KBM-7 (cell line): Measurements from ENCODE around the gene MYO1E.
A peak's percentile ranks its signal among the peaks of the same experiment; 100 is the strongest.
"Not testable (repeated sequence)": the region's sequence is repeated elsewhere in the genome, so short reads cannot be mapped to it uniquely, and the experiment has no call there.

Source experiments
- DNase-seq: peaks from one replicate; pipeline ENCODE4 v3.0.0-alpha.2; 2015
- in situ Hi-C: fragments of 300-500 bp; cut with MboI; formaldehyde crosslinking; loops from 2 replicates; pipeline ENCODE4 v1.14.3; 2020; ENCODE audit warnings: low sequenced_read_pairs, low pct_unique_long_range_greater_than_20kb, mixed read lengths

Gene MYO1E

GRCh38 chr15:59137566-59137965, 235.1 kb downstream of the MYO1E start:
- in situ Hi-C loops: no loop called here
- no peak for DNase-seq

DNA sequence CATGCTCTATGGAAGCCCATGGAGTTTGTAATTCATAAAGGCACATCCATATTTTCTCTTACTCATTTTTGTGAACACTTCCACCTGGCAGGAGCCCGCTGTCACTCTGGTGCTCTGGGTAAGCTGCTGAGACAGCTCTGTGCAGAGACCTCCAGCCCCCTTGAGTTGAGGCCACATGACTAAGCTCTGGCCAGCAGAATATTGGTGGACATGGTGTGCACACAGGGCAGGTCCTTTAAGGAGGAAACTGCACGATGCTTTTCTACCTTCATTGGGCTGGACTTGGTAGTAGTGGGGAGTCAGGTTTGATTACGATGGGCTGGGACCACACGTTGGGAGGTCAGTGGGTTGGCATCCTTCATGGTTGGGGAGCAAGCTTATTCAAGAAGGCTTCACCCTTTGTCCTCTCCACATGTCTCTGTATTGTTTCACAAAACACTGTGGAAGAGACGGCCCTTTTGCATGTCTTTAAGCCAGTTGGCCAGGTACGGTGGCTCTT, 238.7 kb downstream of the MYO1E start:
- DNase-seq: no peak
- in situ Hi-C loops: no loop called here

DNA sequence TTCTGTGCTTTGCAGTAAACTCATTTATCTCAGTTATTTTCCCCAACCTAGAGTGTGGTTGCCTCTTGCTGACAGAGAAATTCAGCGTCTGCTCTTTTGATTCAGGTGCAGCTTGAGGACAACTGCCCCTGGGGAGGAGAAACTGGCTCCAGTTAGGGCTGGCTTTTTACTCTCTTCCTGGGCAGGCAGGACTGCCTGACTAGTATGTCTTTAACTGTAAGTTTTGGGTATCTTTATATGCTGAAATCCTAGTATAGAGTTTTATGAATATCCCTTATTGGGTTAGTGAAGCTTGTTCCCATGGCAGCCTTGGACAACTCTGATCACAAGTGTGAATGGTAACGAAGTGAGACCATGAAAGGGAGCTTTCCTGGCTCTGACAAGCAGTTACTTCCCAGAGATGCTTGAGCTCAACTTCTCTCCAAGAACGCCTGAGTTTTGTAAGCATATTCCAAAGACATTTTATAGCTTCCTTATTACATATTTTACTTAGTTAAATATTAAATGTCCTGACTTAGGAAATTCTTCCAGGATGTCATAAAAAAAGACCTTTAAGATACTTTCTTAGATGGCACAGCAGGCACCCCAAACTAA, 240.6 kb downstream of the MYO1E start:
- no peak for DNase-seq
- in situ Hi-C loops: no loop called here

- no peak for DNase-seq
- in situ Hi-C loops: no loop called here
These were observed 241.2 kb downstream of the MYO1E start for GRCh38 chr15:59131456-59131855.

GRCh38 chr15:59127255-59127654, 245.4 kb downstream of the MYO1E start:
- in situ Hi-C loops: not testable (repeated sequence)
- peak; percentile 66 for DNase-seq

GRCh38 chr15:59125683-59126082, 247.0 kb downstream of the MYO1E start:
- DNase-seq, in situ Hi-C loops: not testable (repeated sequence)

- no peak for DNase-seq
- in situ Hi-C loops: no loop called here
These were observed 248.4 kb downstream of the MYO1E start for GRCh38 chr15:59124261-59124660.

- in situ Hi-C loops: no loop called here
- DNase-seq: no peak
These were observed 251.7 kb downstream of the MYO1E start for GRCh38 chr15:59120937-59121336.

DNA sequence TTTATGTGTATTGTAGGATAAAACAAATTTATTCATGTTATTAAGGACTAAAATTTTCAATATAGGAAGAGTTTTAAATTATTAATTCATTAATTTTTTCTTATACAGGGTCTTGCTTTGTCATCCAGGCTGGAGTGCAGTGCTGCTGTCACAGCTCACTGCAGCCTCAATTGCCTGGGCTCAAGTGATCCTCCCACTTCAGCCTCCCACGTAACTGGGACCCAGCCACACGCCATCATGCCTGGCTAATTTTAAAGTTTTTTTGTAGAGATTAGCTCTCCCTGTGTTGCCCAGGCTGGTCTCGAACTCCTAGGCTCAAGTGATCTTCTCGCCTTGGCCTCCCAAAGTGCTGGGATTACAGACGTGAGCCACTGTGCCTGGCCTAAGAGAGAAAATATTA, 253.0 kb downstream of the MYO1E start:
- no peak for DNase-seq
- in situ Hi-C loops: no loop called here

DNA sequence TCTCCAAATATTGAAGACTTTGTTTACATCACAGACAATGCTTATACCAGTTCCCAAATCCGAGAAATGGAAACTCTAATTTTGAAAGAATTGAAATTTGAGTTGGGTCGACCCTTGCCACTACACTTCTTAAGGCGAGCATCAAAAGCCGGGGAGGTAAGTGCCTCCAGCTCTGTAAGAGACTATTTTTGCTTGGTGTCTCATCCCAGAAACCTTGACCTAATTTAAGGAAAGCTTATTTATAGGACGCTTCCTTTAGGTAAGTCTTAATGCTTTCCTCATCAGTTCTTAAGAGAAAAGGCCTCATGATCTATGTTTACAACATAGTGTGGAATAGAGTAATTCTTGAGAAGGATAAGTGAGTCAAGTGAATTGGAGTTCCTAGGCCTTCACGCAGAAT, 255.9 kb downstream of the MYO1E start:
- in situ Hi-C loops: no loop called here
- DNase-seq: no peak

- in situ Hi-C loops: no loop called here
These were observed 256.5 kb downstream of the MYO1E start for GRCh38 chr15:59116141-59116540.

DNA sequence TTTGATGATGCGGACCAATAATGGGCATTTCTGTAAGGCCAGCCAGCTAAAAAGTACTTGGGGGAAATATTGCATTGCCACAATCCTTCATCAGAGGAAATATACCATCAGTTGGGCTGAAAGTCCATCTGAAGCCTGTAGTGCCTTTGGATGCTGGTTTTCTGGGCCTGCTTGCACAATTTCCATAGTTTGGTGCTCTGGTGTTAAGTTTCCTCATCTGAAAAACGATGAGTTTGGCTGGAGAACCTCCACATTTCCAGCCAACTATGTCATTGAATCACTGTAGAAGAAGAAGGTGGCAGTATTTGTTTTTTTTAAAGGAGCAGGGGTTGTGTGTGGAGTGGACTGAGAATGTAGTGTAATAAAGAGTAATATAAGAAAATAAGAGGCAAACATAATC, 257.6 kb downstream of the MYO1E start:
- no peak for DNase-seq
- in situ Hi-C loops: no loop called here

More at GRCh38 chr15:59116141-59116540, 256.5 kb downstream of the MYO1E start:
- DNase-seq: no peak

DNA sequence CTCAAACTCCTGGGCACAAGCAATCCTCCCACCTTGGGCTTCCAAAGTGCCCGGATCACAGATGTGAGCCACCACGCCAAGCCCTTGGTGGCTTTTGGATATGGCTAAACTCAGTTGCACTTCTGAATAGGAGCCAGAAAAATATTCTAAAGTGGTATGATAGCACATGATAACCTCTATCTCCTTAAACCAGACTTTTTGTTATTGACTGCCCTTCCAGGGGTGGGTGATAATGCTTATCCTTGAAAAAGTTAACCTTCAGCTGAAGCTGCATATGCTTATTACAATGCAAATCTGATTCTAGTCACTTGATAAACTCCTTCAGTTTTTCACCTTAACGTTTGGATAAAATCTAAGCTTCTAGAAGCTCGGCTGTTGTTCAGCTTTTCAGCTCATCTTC, 261.4 kb downstream of the MYO1E start:
- in situ Hi-C loops: no loop called here

DNA sequence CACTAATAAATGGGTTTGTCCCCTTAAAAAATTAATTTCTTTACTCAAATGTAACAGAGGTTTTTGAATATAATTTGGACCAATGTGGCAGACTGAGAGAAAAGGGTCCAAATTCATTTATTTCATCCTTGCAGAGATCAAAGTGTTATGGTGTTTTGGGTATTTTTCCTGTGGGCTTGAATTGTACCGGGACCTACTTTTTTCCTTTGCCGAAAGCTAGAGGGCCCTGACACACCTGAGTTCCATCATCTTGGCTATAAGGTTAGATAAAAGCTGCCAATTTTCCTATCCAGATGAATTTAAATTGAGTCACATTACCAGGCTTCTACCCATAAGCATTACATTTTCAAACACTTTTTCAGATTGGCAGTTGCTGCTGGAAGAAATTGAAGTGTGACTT, 266.8 kb downstream of the MYO1E start:
- peak; percentile 9 for DNase-seq

More for the DNA sequence above, 261.4 kb downstream of the MYO1E start:
- no peak for DNase-seq

GRCh38 chr15:59104912-59105732, 267.5 kb downstream of the MYO1E start, which contains the start of gene CCNB2:
Gene CCNB2 (plus strand): TSS chr15:59105146. CDS start chr15:59105269, 123 bp downstream.
- in situ Hi-C loops: no loop called here
- DNase-seq: peak; percentile 98

More for the DNA sequence above, 266.8 kb downstream of the MYO1E start:
- in situ Hi-C loops: no loop called here

DNA sequence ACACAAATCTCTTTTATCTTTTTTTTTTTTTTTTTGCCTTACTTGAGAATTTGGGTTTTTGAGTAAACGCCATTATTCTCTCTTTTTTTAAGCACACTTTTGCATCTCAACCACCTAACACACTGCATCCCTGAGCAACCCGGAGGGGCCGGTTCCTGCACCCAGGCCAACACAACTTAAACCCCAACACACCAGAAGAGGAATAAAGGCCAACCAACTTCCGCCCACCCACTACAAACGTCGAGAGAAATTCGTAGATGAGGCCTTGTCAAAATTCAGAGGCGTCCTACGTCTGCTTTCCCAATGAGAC, 268.1 kb downstream of the MYO1E start:
- in situ Hi-C loops: no loop called here
- DNase-seq: no peak

DNA sequence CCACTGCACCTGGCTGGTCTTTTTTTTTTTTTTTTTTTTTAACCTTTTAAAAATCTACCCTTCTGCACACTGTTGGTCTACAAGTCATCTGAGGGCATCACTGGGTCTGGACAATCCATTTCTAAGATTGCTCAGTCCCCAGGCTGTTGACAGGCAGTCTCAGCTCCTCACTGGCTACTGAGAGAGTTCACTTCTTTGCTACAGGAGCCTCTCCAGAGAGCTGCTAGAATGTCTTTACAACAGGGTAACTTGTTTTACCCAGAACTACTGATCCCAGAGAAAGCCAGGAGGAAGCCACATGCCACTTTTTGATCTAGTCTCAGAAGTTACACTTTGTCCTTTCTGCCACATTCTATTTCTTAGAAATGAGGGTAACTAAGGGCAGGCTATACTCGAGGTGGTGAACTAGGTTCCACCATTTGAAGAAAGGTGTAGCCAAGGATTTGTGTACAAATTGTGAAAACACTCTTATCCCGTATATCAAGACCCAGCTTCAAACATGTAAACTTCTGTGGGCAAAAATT, 273.4 kb downstream of the MYO1E start:
- DNase-seq: no peak
- in situ Hi-C loops: no loop called here

- in situ Hi-C loops: no loop called here
- no peak for DNase-seq
These were observed 276.2 kb downstream of the MYO1E start for GRCh38 chr15:59096429-59096828.

GRCh38 chr15:59094077-59094476, 278.6 kb downstream of the MYO1E start:
- in situ Hi-C loops: no loop called here

GRCh38 chr15:59087731-59088130, 284.9 kb downstream of the MYO1E start:
- no peak for DNase-seq
- in situ Hi-C loops: no loop called here

More at GRCh38 chr15:59094077-59094476, 278.6 kb downstream of the MYO1E start:
- no peak for DNase-seq
